GM23248 (cell line): ENCODE measurements around the gene RENBP.

Source experiments
- EZH2 ChIP-seq: fragments of 200-600 bp; sonication (generic); IDR thresholded peaks from 2 replicates; pipeline ENCODE4 v1.6.1; 2018; ENCODE audit warnings: antibody characterized with exemption, mild to moderate bottlenecking; ENCODE audit not compliant: insufficient read depth, poor library complexity, severe bottlenecking
- EZH2phosphoT487 ChIP-seq: fragments of 200-600 bp; sonication (generic); IDR thresholded peaks from 2 replicates; pipeline ENCODE4 v1.6.1; 2018; ENCODE audit warnings: antibody characterized with exemption, moderate library complexity, mild to moderate bottlenecking, low read depth; ENCODE audit not compliant: insufficient read depth

DNA sequence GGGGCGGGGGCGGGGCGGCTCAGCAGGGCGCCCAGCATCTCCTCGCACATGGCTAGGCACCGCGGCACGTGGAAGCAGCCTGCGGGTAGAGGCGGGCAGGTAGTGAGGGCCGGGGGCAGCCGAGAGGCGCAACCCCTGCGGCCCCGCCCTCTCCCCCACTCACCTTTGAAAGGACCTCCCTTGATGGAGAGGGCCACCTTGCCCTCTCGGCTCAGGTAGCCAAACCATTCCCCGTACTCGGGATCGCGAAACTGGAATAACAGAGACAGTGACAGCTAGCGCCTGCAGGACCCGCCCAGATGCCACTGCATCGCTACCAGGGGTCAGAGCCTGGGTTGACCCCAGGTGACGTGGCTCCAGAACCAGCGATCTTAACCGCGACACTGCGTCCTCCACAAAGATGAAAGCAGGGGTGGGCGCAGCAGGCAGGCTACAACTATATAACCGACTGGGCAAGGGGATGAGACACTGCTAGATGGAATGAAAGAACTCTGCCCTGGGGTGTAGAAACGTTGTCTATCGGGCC lies 9.1 kb downstream of the RENBP start:
- TF ChIP-seq EZH2 (no peak), EZH2phosphoT487 (no peak)
